H1 (cell line): Measurements from ENCODE around the gene JAKMIP1. TPM values are rescaled to one million over a fixed set of nuclear protein-coding genes. Genes with fewer than 3 reads are reported as not detected.

Experiments used
- CBX8 ChIP-seq: fragments of 300-800, 300-1000 bp; sonication (generic); IDR thresholded peaks from 2 replicates; pipeline ENCODE4 v1.7.1; 2016; ENCODE audit warnings: low read depth, low read length, borderline replicate concordance
- CHD1 ChIP-seq: IDR thresholded peaks from 2 replicates; pipeline ENCODE4 v1.6.1; 2012; ENCODE audit warnings: low read depth, low read length, improper control_type of control experiment
- CHD2 ChIP-seq: IDR thresholded peaks from 2 replicates; pipeline ENCODE4 v1.6.1; 2012; ENCODE audit warnings: low read length, improper control_type of control experiment
- CREB1 ChIP-seq: IDR thresholded peaks from 2 replicates; pipeline ENCODE4 v1.6.1; 2012; ENCODE audit warnings: inconsistent platforms
- EP300 ChIP-seq, 2 experiments: IDR thresholded peaks; 1 replicate in 1 of 2; 2 replicates in 1 of 2; pipeline ENCODE4 v1.6.1; 2011 to 2012; ENCODE audit warnings: low read depth in 2 of 2, low read length in 2 of 2, mild to moderate bottlenecking in 2 of 2, borderline replicate concordance in 1 of 2, inconsistent platforms in 1 of 2, moderate library complexity in 1 of 2
- FOSL1 ChIP-seq: IDR thresholded peaks from 2 replicates; pipeline ENCODE4 v1.6.1; 2011; ENCODE audit warnings: mild to moderate bottlenecking, low read depth, low read length, moderate library complexity; ENCODE audit not compliant: insufficient read depth
- GTF2F1 ChIP-seq: IDR thresholded peaks from 2 replicates; pipeline ENCODE4 v1.6.1; 2012; ENCODE audit warnings: low read depth, low read length, improper control_type of control experiment, borderline replicate concordance
- JUN ChIP-seq: IDR thresholded peaks from 2 replicates; pipeline ENCODE4 v1.6.1; 2011; ENCODE audit warnings: low read depth, mild to moderate bottlenecking, improper control_type of control experiment, low read length
- MAFK ChIP-seq: IDR thresholded peaks from 2 replicates; pipeline ENCODE4 v1.6.1; 2012; ENCODE audit warnings: low read depth, mild to moderate bottlenecking, improper control_type of control experiment, low read length
- NANOG ChIP-seq: IDR thresholded peaks from 2 replicates; pipeline ENCODE4 v1.6.1; 2011; ENCODE audit warnings: low read length, low read depth, mild to moderate bottlenecking, inconsistent platforms; ENCODE audit not compliant: insufficient read depth, poor library complexity, severe bottlenecking
- NRF1 ChIP-seq: IDR thresholded peaks from 2 replicates; pipeline ENCODE4 v1.6.1; 2011; ENCODE audit warnings: mild to moderate bottlenecking, low read depth, low read length, improper control_type of control experiment
- POLR2A ChIP-seq, 2 experiments: IDR thresholded peaks; 1 replicate in 1 of 2; 2 replicates in 1 of 2; pipeline ENCODE4 v1.6.1; 2011; ENCODE audit warnings: low read depth in 2 of 2, low read length in 2 of 2, mild to moderate bottlenecking in 2 of 2; ENCODE audit errors: control extremely low read depth in 1 of 2
- POLR2AphosphoS5 ChIP-seq: IDR thresholded peaks from 2 replicates; pipeline ENCODE4 v1.6.1; 2011; ENCODE audit warnings: low read depth, low read length
- RBBP5 ChIP-seq: IDR thresholded peaks from 2 replicates; pipeline ENCODE4 v1.7.1; 2012; ENCODE audit warnings: low read depth, mild to moderate bottlenecking, inconsistent platforms, low read length, moderate library complexity, borderline replicate concordance
- SAP30 ChIP-seq: fragments of 300-600 bp; sonication (generic); IDR thresholded peaks from 2 replicates; pipeline ENCODE4 v1.7.1; 2012; ENCODE audit warnings: low read length, moderate library complexity, mild to moderate bottlenecking, inconsistent platforms; ENCODE audit not compliant: insufficient read depth, insufficient replicate concordance
- SIX5 ChIP-seq: IDR thresholded peaks from 2 replicates; pipeline ENCODE4 v1.6.1; 2011; ENCODE audit warnings: mild to moderate bottlenecking, low read depth, low read length
- SP4 ChIP-seq: IDR thresholded peaks from 2 replicates; pipeline ENCODE4 v1.6.1; 2012; ENCODE audit warnings: low read length, inconsistent platforms
- TAF7 ChIP-seq: optimal IDR thresholded peaks from 2 replicates; pipeline ENCODE3; 2011; ENCODE audit warnings: low read depth, mild to moderate bottlenecking, inconsistent platforms, low read length, moderate library complexity, borderline replicate concordance
- TBP ChIP-seq: IDR thresholded peaks from 2 replicates; pipeline ENCODE4 v1.6.1; 2011; ENCODE audit warnings: low read depth, low read length, improper control_type of control experiment
- TCF12 ChIP-seq: IDR thresholded peaks from 2 replicates; pipeline ENCODE4 v1.6.1; 2011; ENCODE audit warnings: low read depth, mild to moderate bottlenecking, low read length
- TEAD4 ChIP-seq: IDR thresholded peaks from 2 replicates; pipeline ENCODE4 v1.6.1; 2012; ENCODE audit warnings: low read depth, low read length, inconsistent platforms, mixed read lengths
- YY1 ChIP-seq: IDR thresholded peaks from 2 replicates; pipeline ENCODE4 v1.6.1; 2011; ENCODE audit warnings: low read depth, mild to moderate bottlenecking, low read length
- polyA plus RNA-seq, 7 experiments: library from polyadenylated mRNA; depleted of rRNA in 3 of 7; stranded (reverse) in 5 of 7; unstranded in 2 of 7; fragments of >200 nt in 5 of 7; fragments of 200-250 nt in 2 of 7; gene quantifications; 1 replicate in 5 of 7; 2 replicates in 1 of 7; 4 replicates in 1 of 7; pipeline versions ENCODE4 v1.2.1 to v1.2.3, GENCODE V29; 2011 to 2013; ENCODE audit warnings: missing spikeins in 2 of 7, mixed read lengths in 2 of 7
- total RNA-seq: library from RNA; stranded (reverse); fragmentation: NEBNext Ultra II Directional; extraction: Animal tissue kit (Norgen Biotek cat#: 25700); gene quantifications from 2 replicates; pipeline ENCODE4 v1.2.1, GENCODE V29; 2021
- TF ChIP-seq, protein P1 (sequence below): IDR thresholded peaks from 2 replicates; pipeline ENCODE4 v1.6.1; 2012; ENCODE audit warnings: low read length, inconsistent platforms
- TF ChIP-seq, protein P2 (sequence below): IDR thresholded peaks from 2 replicates; pipeline ENCODE4 v1.6.1; 2012; ENCODE audit warnings: inconsistent platforms

JAKMIP1 gene
- total and polyA plus RNA-seq, 2 of the 8 experiments (the other 6 are each of a cell fraction or from before 2014, with no cell fraction given) = 2.5 to 4.4 TPM

DNA sequence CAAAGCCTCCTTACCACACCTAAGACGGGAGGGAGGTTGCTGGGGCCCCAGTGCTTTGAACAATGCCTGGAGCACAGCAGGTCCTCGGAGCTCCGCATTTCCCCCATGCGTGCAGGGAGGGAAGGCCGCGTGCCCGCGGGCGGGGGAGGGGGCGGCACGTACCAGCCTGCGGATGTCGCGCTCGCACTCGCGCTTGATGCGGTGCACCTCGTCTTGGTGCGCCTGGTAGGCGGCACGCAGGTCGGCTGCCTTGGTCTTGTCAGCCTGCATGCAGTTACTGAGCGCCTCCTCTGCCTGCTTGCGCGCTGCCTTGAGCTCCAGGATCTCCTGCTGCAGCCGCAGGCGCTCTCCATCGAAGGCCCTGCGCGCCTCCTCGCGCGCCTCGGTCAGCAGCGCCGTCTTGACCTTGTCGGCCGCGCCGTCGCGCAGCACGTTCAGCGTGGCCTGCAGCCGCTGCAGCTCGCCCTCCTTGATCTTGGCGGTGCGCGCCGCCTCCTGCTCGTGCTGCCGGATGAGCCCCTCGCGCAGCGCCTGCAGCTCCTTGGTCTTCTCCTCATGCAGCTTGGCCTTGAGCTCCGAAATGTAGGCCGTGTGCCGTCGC is 94.9 kb downstream of the JAKMIP1 start (continued):
- TF ChIP-seq CBX8 (no peak), RBBP5 (no peak), NANOG (no peak), TAF7 (no peak), JUN (no peak), POLR2AphosphoS5 (no peak), POLR2A (IDR thresholded peaks at IDR 0.05; ENCODE audit: control extremely low read depth in 1 of 2, low read depth in 2 of 2, low read length in 2 of 2) (no peak), SAP30 (no peak), TBP (no peak), EP300 (IDR thresholded peaks at IDR 0.05; ENCODE audit: borderline replicate concordance in 1 of 2, low read depth in 2 of 2, low read length in 2 of 2) (no peak), YY1 (0 out of 2 replicates have a peak, but pooled peaks have one; percentile 27), CREB1 (no peak), SP4 (no peak), SIX5 (no peak), CHD1 (no peak), FOSL1 (no peak), TEAD4 (peak; percentile 36; the same call in 1 of the 2 replicates), GTF2F1 (no peak), NRF1 (no peak), CHD2 (no peak), MAFK (no peak), TCF12 (no peak)
- TF ChIP-seq, protein P1, sequence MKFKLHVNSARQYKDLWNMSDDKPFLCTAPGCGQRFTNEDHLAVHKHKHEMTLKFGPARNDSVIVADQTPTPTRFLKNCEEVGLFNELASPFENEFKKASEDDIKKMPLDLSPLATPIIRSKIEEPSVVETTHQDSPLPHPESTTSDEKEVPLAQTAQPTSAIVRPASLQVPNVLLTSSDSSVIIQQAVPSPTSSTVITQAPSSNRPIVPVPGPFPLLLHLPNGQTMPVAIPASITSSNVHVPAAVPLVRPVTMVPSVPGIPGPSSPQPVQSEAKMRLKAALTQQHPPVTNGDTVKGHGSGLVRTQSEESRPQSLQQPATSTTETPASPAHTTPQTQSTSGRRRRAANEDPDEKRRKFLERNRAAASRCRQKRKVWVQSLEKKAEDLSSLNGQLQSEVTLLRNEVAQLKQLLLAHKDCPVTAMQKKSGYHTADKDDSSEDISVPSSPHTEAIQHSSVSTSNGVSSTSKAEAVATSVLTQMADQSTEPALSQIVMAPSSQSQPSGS = no peak
- TF ChIP-seq, protein P2, sequence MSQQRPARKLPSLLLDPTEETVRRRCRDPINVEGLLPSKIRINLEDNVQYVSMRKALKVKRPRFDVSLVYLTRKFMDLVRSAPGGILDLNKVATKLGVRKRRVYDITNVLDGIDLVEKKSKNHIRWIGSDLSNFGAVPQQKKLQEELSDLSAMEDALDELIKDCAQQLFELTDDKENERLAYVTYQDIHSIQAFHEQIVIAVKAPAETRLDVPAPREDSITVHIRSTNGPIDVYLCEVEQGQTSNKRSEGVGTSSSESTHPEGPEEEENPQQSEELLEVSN = peak; percentile 94
